ENCODE results near the gene HLX.

HLX gene

GRCh38 chr1:220896092-220896491, 16.8 kb downstream of the HLX start:
- no peak for DNase-seq

GRCh38 chr1:220900842-220901241, 21.6 kb downstream of the HLX start:
- no peak for DNase-seq

- DNase-seq = no peak
Observed at GRCh38 chr1:220901881-220902280, 22.6 kb downstream of the HLX start.

GRCh38 chr1:220902916-220903315, 23.7 kb downstream of the HLX start:
- no peak for DNase-seq

- no peak for DNase-seq
Observed at GRCh38 chr1:220904876-220905275, 25.6 kb downstream of the HLX start.

GRCh38 chr1:220905650-220906560, 26.7 kb downstream of the HLX start:
- DNase-seq = no peak

GRCh38 chr1:220906561-220907334, 27.5 kb downstream of the HLX start:
- no peak for DNase-seq

- no peak for DNase-seq
Observed at GRCh38 chr1:220908757-220909156, 29.5 kb downstream of the HLX start.

- DNase-seq = no peak
Observed at GRCh38 chr1:220910021-220910420, 30.8 kb downstream of the HLX start.

GRCh38 chr1:220914283-220915116, 35.3 kb downstream of the HLX start:
- no peak for DNase-seq

GRCh38 chr1:220915117-220915440, 35.8 kb downstream of the HLX start:
- DNase-seq = no peak

GRCh38 chr1:220915954-220916353, 36.7 kb downstream of the HLX start:
- DNase-seq = no peak

GRCh38 chr1:220917101-220917500, 37.9 kb downstream of the HLX start:
- DNase-seq = no peak

GRCh38 chr1:220917535-220918209, 38.4 kb downstream of the HLX start:
- DNase-seq = no peak

- DNase-seq = no peak
Observed at GRCh38 chr1:220918285-220918951, 39.2 kb downstream of the HLX start.

- DNase-seq = no peak
Observed at GRCh38 chr1:220920967-220921366, 41.7 kb downstream of the HLX start.

GRCh38 chr1:220921498-220921897, 42.3 kb downstream of the HLX start:
- no peak for DNase-seq

- no peak for DNase-seq
Observed at GRCh38 chr1:220921971-220922635, 42.9 kb downstream of the HLX start.

GRCh38 chr1:220922951-220923350, 43.7 kb downstream of the HLX start:
- peak; percentile 38 for DNase-seq

- DNase-seq = no peak
Observed at GRCh38 chr1:220924331-220924970, 45.2 kb downstream of the HLX start.

- no peak for DNase-seq
Observed at GRCh38 chr1:220925707-220926106, 46.5 kb downstream of the HLX start.
